Natural killer cell (primary cell): ENCODE data around the gene CTBP1. TPM values are rescaled to one million over a fixed set of nuclear protein-coding genes. Genes with fewer than 3 reads are reported as not detected.

ENCODE experiments used
- ATAC-seq, 3 donors: fragments of 150-1000 bp in 2 of 3; fragments of 200-7000 bp in 1 of 3; cut with Tn5 transposase; 1 replicate in 1 of 3; 2 replicates in 2 of 3; pipeline ENCODE4 v1.10.0; 2021; ENCODE audit warnings: mild to moderate bottlenecking in 2 of 3, moderate library complexity in 2 of 3
- DNase-seq, 2 donors: peaks; one replicate each; pipeline versions ENCODE4 v3.0.0 to v3.0.0-alpha.2; 2013 to 2021; ENCODE audit warnings: mixed read lengths in 1 of 2
- H3K27ac ChIP-seq: one replicate; pipeline ENCODE4 v1.5.1; 2013; ENCODE audit warnings: mild to moderate bottlenecking, low read length
- H3K27me3 ChIP-seq: one replicate; pipeline ENCODE4 v1.6.1; 2013; ENCODE audit warnings: low read length; ENCODE audit not compliant: control insufficient read depth, insufficient read depth
- H3K36me3 ChIP-seq: one replicate; pipeline ENCODE4 v1.6.1; 2013; ENCODE audit warnings: low read length; ENCODE audit not compliant: control insufficient read depth, insufficient read depth
- H3K4me1 ChIP-seq: one replicate; pipeline ENCODE4 v1.6.1; 2013; ENCODE audit warnings: low read length; ENCODE audit not compliant: control insufficient read depth, insufficient read depth
- H3K4me3 ChIP-seq: one replicate; pipeline ENCODE4 v1.5.1; 2013; ENCODE audit warnings: low read length
- H3K9me3 ChIP-seq: one replicate; pipeline ENCODE4 v1.6.1; 2013; ENCODE audit warnings: low read length; ENCODE audit not compliant: control insufficient read depth, insufficient read depth
- H3K27ac Mint-ChIP-seq, 2 donors: one replicate each; pipeline ENCODE4 v1.8.0; 2022; ENCODE audit warnings: mild to moderate bottlenecking in 2 of 2, mixed read lengths in 2 of 2, moderate library complexity in 1 of 2
- H3K27me3 Mint-ChIP-seq, 2 donors: one replicate each; pipeline ENCODE4 v1.8.0; 2022; ENCODE audit warnings: low read depth in 2 of 2, mixed read lengths in 2 of 2
- H3K36me3 Mint-ChIP-seq: one replicate; pipeline ENCODE4 v1.8.0; 2022; ENCODE audit warnings: mixed read lengths
- H3K4me1 Mint-ChIP-seq, 2 donors: one replicate each; pipeline ENCODE4 v1.8.0; 2022; ENCODE audit warnings: mixed read lengths in 2 of 2
- H3K4me3 Mint-ChIP-seq: one replicate; pipeline ENCODE4 v1.8.0; 2022; ENCODE audit warnings: mild to moderate bottlenecking, moderate library complexity, mixed read lengths
- H3K9me3 Mint-ChIP-seq, 2 donors: one replicate each; pipeline ENCODE4 v1.8.0; 2022; ENCODE audit warnings: mixed read lengths in 2 of 2
- WGBS: methylation state at CpG from one replicate; pipeline ENCODE4 v1.1.7; 2013; ENCODE audit warnings: missing lambda C conversion rate; ENCODE audit not compliant: insufficient coverage; 5-methylcytosine and 5-hydroxymethylcytosine counted together
- intact Hi-C: fragments of 100-400 bp; cut with micrococcal nuclease; formaldehyde crosslinking; loops from one replicate; pipeline ENCODE4 v1.14.2; 2022
- total RNA-seq, 4 donors: library from RNA; stranded (reverse); fragments of 120-200 nt in 1 of 4; gene quantifications; one replicate each; pipeline versions ENCODE4 v1.2.3 to v1.2.4, GENCODE V29; 2013 to 2022
- TF ChIP-seq, protein P1 (sequence below): fragments of 200-600 bp; IDR thresholded peaks from one replicate; pipeline ENCODE4 v1.8.0; 2022; ENCODE audit warnings: antibody characterized with exemption

Gene CTBP1
- total RNA-seq, 3 donors from 2014 or later (not counting 1 experiment from before 2014, with no cell fraction given): 384 to 388 (median 388) TPM

DNA sequence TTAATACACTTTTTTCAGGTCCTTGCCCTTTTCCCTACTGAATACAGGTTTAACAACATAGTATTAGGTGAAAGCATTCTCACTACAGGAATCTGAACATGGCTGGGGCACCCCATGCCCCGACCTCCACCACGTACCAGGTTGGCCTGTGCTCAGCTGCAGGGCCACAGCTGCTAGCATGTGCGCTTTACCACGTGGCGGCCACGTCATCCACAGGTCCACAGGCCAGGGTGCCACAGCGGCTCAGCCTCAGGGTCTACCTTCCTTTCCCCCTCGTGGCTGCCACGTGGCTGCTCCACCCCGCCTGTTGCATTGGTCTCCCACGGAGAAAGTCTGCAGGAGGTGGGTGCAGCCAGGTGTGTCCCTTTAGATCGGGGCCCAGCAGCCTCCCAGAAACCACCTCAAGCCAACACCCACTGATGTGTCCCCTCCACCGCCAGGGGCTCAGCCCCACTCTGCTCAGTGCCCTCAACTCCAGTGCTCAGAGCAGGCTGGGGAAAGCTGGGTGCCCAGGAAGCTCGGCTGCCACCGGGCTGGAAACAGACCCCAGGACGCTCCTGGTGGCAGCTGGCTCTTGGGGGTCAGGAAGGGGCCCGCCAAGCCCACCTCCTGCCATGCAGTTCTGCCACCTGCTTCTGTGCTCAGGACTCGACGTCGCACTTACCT, 17.8 kb downstream of the CTBP1 start:
- peaks cover 20% of the 10 kb centered on the region for H3K4me1 ChIP-seq
- H3K27me3 ChIP-seq: no peaks in the 10 kb centered on the region
- ATAC-seq (peak in 1 of 3 donors; percentile 7), DNase-seq (no peak)
- Mint-ChIP-seq H3K27me3 (no peaks in the 10 kb centered on the region), H3K27ac (peak overlapping the region; percentile 50 to 53), H3K9me3 (no peaks in the 10 kb centered on the region), H3K4me1 (peaks cover 38 to 61% of the 10 kb centered on the region in 2 donors), H3K4me3 (no peak overlapping the region), H3K36me3 (peaks cover 13% of the 10 kb centered on the region)
- no peak overlapping the region for H3K27ac ChIP-seq
- no peak overlapping the region for H3K4me3 ChIP-seq
- intact Hi-C loops: no loop called here
- H3K9me3 ChIP-seq: no peaks in the 10 kb centered on the region
- peaks cover 82% of the 10 kb centered on the region for H3K36me3 ChIP-seq
- 83% methylated on average over 20 of the region's 20 CpGs for WGBS
- TF ChIP-seq, protein P1, sequence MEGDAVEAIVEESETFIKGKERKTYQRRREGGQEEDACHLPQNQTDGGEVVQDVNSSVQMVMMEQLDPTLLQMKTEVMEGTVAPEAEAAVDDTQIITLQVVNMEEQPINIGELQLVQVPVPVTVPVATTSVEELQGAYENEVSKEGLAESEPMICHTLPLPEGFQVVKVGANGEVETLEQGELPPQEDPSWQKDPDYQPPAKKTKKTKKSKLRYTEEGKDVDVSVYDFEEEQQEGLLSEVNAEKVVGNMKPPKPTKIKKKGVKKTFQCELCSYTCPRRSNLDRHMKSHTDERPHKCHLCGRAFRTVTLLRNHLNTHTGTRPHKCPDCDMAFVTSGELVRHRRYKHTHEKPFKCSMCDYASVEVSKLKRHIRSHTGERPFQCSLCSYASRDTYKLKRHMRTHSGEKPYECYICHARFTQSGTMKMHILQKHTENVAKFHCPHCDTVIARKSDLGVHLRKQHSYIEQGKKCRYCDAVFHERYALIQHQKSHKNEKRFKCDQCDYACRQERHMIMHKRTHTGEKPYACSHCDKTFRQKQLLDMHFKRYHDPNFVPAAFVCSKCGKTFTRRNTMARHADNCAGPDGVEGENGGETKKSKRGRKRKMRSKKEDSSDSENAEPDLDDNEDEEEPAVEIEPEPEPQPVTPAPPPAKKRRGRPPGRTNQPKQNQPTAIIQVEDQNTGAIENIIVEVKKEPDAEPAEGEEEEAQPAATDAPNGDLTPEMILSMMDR: no peak

DNA sequence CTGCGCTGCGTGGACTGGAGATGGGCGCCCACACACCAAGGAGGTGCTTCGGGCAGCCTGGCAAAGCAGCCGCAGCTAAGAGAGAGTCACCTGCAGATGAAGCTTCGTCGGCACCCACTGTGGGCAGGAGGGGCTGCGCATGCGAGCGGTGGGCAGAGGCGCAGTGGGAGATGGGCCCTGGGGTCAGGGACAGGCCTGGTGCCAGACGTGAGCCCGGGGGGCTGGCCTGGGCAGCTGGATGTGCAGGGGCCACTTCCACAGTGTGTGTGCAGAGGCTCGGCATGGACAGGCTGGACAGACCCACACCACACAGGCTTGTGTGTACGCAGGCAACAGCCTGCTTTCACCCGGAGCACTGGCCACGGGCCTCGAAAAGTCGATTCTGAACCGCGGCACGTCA, 18.6 kb downstream of the CTBP1 start:
- peaks cover 20% of the 10 kb centered on the region for H3K4me1 ChIP-seq
- H3K9me3 ChIP-seq: no peaks in the 10 kb centered on the region
- H3K36me3 ChIP-seq: peaks cover 81% of the 10 kb centered on the region
- no peaks in the 10 kb centered on the region for H3K27me3 Mint-ChIP-seq
- H3K4me3 Mint-ChIP-seq: no peak overlapping the region
- H3K27ac ChIP-seq: no peak overlapping the region
- ATAC-seq: no peak
- DNase-seq: no peak
- H3K4me1 Mint-ChIP-seq: peaks cover 38 to 55% of the 10 kb centered on the region in 2 donors
- TF ChIP-seq, protein P1: no peak
- H3K27me3 ChIP-seq: no peaks in the 10 kb centered on the region
- H3K27ac Mint-ChIP-seq: no peak overlapping the region
- H3K36me3 Mint-ChIP-seq: peaks cover 13% of the 10 kb centered on the region
- 98% methylated on average over 22 of the region's 22 CpGs for WGBS
- intact Hi-C loops: no loop called here
- H3K9me3 Mint-ChIP-seq: no peaks in the 10 kb centered on the region
- H3K4me3 ChIP-seq: no peak overlapping the region

DNA sequence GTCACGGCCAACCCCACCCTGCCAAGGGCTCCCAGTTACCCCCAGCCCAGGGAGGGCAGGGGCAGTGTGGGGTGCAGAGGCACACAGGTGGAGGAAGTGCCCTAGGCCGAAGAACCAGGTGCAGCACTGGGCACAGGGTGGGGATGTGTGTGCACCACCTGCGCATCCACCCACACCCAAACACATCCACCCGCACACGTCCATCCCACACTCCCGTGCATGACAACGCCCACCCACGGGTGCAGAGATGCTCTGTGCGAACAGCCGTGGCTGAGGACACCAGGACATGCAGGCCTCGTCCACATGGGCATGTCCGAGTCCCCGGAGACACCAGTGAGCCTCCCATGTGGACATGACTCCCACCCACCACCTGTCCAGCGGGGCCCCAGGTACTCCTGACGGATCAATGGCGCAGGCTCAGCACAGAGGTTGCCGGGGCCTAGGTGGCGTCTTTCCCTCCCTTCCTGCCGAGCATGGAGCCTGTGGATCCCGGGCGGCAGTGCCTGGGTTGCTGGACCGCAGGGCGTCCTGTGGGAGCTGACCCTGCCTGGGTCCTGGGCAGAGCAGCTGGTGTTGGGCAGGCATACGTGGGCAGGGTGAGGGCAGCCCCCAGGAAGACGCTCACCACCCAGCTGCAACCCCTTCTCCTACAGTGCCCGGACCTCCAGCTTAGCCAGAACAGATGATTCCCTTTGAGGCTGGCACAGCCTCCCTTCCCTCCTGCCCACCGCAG, 19.6 kb downstream of the CTBP1 start:
- no peak for DNase-seq
- peaks cover 20% of the 10 kb centered on the region for H3K4me1 ChIP-seq
- Mint-ChIP-seq H3K27me3 (no peaks in the 10 kb centered on the region), H3K4me1 (peaks cover 35 to 51% of the 10 kb centered on the region in 2 donors), H3K36me3 (peaks cover 20% of the 10 kb centered on the region), H3K27ac (peak overlapping the region; percentile 8 to 58), H3K4me3 (no peak overlapping the region), H3K9me3 (no peaks in the 10 kb centered on the region)
- H3K36me3 ChIP-seq: peaks cover 83% of the 10 kb centered on the region
- H3K9me3 ChIP-seq: no peaks in the 10 kb centered on the region
- no peak for ATAC-seq
- TF ChIP-seq, protein P1: no peak
- 91% methylated on average over 27 of the region's 27 CpGs for WGBS
- no peak overlapping the region for H3K4me3 ChIP-seq
- H3K27me3 ChIP-seq: no peaks in the 10 kb centered on the region
- intact Hi-C loops: no loop called here
- no peak overlapping the region for H3K27ac ChIP-seq
